Mononuclear cell (primary cell): ENCODE results near the gene TBX15. TPM values are rescaled to one million over a fixed set of nuclear protein-coding genes. Genes with fewer than 3 reads are reported as not detected.
"Not testable (repeated sequence)": the region's sequence is repeated elsewhere in the genome, so short reads cannot be mapped to it uniquely, and the experiment has no call there.

ENCODE experiments used
- H3K27me3 ChIP-seq: 2 replicates; pipeline ENCODE4 v1.6.0; 2011; ENCODE audit warnings: low read length, control low read depth; ENCODE audit not compliant: insufficient read depth
- H3K4me1 ChIP-seq: 2 replicates; pipeline ENCODE4 v1.5.1; 2011; ENCODE audit warnings: mild to moderate bottlenecking, low read length, control low read depth; ENCODE audit not compliant: insufficient read depth
- H3K4me3 ChIP-seq: 2 replicates; pipeline ENCODE4 v1.5.1; 2011; ENCODE audit warnings: mild to moderate bottlenecking, low read length, moderate library complexity
- H3K9me3 ChIP-seq: 2 replicates; pipeline ENCODE4 v1.5.1; 2011; ENCODE audit warnings: low read depth, mild to moderate bottlenecking, control low read depth, low read length
- total RNA-seq: library from RNA; depleted of rRNA; stranded (reverse); fragments of >200 nt; gene quantifications from one replicate; pipeline ENCODE4 v1.2.3, GENCODE V29; 2012

TBX15 gene
- total RNA-seq, 1 donor: 0.21 TPM

DNA sequence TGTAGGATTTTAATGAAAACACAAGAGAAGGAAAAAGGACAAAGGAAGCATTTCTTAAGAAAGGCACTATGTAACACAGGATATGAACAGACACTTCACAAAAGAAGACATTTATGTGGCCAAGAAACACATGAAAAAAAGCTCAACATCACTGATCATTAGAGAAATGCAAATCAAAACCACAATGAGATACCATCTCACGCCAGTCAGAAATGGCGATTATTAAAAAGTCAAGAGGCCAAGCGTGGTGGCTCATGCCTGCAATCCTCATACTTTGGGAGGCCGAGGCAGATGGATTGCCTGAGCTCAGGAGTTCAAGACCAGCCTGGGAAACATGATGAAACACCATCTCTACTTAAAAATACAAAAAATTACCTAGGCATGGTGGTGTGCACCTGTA is 71.8 kb downstream of the TBX15 start:
- H3K4me3 ChIP-seq, H3K4me1 ChIP-seq, H3K9me3 ChIP-seq, H3K27me3 ChIP-seq: not testable (repeated sequence)

DNA sequence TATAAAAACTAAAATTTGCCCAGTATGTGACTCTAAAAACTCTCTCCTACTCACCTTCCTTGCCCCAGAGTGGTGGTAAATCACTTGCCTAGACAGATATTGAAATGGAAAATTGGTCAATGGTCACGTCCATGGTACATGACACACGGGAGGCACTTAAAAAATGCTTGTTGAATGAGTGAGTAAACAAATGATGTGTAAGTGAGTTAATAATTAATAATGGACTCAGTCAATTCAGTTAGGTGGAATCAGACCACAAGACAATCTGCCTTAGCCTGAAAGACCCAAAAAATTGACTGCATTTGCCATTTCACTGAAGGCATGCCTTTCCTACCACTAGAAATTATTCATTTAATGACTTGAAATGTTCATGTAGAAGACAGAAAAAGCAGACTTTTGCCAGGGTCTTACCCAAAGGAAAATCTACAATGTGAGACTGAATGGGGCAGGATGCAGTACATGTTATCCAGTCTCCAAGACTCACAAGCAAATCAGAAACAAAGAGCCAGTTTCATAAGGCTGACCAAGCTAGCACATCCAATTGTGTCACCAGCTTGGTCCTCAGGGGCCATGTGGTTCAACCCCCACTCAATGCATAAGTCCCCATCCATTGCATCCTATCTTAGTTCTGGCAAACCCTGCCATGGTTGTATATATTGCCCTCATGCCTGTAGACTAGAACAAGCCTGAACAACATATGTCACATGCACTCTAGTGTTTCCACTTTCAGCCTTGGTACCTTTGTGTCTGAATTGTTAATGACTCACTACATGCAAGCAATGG is 73.6 kb downstream of the TBX15 start:
- no peaks in the 10 kb centered on the region for H3K4me1 ChIP-seq
- H3K9me3 ChIP-seq: no peaks in the 10 kb centered on the region
- H3K27me3 ChIP-seq: no peaks in the 10 kb centered on the region
- no peak overlapping the region for H3K4me3 ChIP-seq

DNA sequence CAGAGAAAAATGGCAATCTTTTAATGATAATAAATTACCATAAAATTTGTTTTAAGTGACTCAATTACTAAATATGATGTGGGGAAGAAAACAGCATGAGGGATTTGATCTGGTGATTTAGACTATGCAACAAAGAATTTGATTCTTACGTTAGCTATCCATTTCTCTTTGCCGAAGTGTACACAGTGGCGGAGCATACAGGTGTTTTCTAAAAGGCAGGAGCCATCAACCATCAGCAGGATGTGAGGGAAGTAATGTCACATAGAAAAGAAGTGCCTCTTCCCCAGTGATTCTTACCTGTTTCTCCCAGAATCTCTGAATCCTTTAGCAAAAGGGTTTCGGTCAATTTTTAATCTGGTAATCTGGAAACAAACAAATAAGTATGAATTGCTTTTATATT is 74.3 kb downstream of the TBX15 start:
- H3K4me3 ChIP-seq: no peak overlapping the region
- no peaks in the 10 kb centered on the region for H3K27me3 ChIP-seq
- no peaks in the 10 kb centered on the region for H3K4me1 ChIP-seq
- no peaks in the 10 kb centered on the region for H3K9me3 ChIP-seq

DNA sequence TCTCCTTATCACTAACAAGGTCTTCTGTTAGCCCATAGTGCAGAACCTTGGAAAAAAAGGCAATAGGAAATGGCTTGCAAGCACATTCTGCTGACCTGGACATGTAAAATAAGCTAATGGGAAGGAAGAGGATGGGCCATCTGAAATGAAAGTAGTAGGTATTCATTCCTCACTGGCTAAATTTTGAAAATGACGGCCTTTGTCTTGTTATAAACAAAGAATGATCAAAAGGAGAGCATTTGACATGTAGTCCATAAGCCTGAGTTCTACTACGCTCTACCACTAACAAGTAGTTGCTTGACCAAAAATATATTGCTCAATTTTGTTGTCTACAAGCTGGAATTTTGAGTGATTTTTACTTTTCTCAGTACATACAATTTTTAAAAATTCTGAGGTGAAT is 75.6 kb downstream of the TBX15 start:
- H3K4me3 ChIP-seq: no peak overlapping the region
- no peaks in the 10 kb centered on the region for H3K4me1 ChIP-seq
- H3K9me3 ChIP-seq: no peaks in the 10 kb centered on the region
- no peaks in the 10 kb centered on the region for H3K27me3 ChIP-seq

DNA sequence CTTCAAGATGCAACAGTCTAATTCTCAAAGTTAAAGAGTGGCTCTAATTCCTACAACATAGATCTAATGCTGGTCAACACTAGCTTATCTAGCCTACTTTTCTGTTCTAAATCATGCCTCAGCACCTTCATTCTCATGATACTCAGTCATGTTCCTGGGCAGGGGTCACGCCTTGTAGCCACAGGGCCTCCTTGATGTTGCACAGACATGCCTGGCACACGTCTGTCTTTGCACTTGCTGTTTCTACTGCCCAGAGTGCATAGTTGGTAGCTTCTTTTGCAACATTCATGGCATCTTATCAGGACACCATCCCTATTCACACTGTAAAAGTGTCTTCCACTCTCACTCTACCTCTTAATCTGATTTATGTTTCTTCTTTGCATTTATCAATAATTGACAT is 76.6 kb downstream of the TBX15 start:
- no peaks in the 10 kb centered on the region for H3K27me3 ChIP-seq
- H3K4me1 ChIP-seq: no peaks in the 10 kb centered on the region
- no peak overlapping the region for H3K4me3 ChIP-seq
- no peaks in the 10 kb centered on the region for H3K9me3 ChIP-seq

DNA sequence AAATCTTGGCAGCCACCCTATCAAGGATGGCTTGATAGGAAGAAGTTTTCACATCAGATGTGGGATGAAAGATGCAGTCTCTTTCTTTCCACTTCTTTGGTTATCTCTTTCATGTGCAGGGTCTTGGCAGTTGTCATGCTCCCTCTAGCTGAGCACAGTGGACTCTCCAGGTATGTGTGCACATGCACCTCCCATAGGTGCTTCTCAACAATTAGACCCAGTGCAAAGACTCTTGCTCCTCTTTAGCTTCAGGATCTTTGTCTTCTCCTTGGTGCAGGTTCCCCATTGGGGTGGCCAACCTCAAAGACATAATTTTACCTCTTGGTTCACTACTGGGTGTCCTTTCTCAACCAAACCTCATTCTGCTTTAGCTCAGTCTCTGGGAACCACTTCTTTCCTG is 80.7 kb downstream of the TBX15 start:
- H3K4me1 ChIP-seq: no peaks in the 10 kb centered on the region
- no peak overlapping the region for H3K4me3 ChIP-seq
- no peaks in the 10 kb centered on the region for H3K9me3 ChIP-seq
- no peaks in the 10 kb centered on the region for H3K27me3 ChIP-seq

DNA sequence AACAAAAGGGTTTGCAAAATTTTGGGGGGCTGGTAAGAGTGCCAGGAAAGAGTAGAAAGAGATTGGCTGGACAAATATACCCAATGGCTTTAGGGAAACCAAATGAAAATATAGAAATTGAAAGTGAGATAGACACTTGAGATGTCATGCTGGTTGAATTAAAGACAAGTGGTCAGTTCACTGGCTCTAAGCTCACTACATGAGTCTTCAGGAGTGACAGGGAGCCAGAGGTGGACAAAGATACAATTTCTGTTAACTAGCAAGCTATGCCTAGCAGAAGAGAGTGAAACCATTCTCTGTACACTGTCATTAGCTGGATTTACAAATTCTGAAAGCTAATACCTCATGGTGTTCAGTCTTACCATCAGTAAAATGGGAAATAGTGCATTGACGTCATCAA is 82.5 kb downstream of the TBX15 start:
- no peaks in the 10 kb centered on the region for H3K27me3 ChIP-seq
- no peaks in the 10 kb centered on the region for H3K4me1 ChIP-seq
- no peaks in the 10 kb centered on the region for H3K9me3 ChIP-seq
- no peak overlapping the region for H3K4me3 ChIP-seq

DNA sequence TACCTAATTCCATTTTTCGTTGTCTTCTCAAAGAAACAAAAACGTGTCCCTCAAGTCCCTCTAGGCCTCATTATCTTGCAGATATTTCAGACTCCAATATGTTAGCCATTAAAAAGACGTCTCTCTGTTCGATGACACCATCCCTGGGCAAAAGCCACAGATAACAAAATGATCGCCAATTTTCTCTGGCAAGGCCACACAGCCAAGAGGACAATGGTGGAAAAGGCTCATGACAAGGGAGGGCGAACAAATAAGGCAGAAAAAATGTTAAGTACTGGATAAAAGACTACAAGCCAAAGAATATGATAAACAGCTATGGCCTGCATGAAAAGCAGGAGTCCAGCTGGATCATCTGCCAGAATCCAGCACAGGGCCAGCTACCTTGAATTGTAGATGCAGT is 82.9 kb downstream of the TBX15 start:
- Histone ChIP-seq H3K9me3 (no peaks in the 10 kb centered on the region), H3K4me1 (no peaks in the 10 kb centered on the region), H3K4me3 (no peak overlapping the region), H3K27me3 (no peaks in the 10 kb centered on the region)

DNA sequence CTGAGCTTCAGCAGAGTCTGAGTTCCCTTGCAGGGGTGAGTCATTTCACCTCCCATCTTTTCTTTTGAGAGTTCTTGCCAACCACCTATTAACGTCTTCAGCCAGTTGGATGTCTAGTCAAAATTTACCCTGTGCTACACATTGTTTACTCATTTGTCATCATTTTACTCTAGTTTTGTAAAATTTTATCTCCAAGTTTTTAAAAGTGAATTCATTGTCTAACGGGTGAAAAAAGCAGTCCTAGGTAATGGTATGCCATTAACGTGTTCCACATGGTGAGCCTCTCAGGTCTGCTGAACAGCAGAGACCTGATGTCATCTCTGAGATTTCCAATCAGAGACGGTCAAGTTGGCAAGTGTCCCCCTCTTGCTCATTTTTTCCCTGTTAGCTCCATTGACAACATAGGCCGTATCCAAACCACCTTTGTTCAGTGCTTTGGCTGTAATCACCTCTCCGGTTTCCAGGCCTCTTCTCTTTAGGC is 85.4 kb downstream of the TBX15 start:
- Histone ChIP-seq H3K9me3 (no peaks in the 10 kb centered on the region), H3K4me1 (no peaks in the 10 kb centered on the region), H3K27me3 (no peaks in the 10 kb centered on the region), H3K4me3 (no peak overlapping the region)

DNA sequence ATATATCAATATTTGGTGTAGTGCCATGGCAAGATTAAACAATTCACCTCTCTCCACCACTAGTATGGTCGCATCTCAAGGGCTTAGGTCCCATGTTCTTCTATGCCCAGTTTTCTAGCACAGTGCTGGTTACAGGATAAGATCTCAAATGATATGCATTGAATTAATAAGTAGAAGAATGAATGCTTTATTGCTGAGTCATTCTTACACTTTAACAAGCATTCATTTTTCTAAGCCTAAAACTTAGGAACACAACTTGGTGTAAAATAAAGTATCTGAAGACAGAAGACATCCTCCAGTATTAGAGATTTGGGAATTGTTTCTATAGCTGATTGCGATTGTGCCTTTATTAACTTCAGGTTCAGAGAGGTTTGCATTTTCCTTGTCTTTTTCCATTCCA is 85.8 kb downstream of the TBX15 start:
- Histone ChIP-seq H3K9me3 (no peaks in the 10 kb centered on the region), H3K27me3 (no peaks in the 10 kb centered on the region), H3K4me3 (no peak overlapping the region), H3K4me1 (no peaks in the 10 kb centered on the region)

DNA sequence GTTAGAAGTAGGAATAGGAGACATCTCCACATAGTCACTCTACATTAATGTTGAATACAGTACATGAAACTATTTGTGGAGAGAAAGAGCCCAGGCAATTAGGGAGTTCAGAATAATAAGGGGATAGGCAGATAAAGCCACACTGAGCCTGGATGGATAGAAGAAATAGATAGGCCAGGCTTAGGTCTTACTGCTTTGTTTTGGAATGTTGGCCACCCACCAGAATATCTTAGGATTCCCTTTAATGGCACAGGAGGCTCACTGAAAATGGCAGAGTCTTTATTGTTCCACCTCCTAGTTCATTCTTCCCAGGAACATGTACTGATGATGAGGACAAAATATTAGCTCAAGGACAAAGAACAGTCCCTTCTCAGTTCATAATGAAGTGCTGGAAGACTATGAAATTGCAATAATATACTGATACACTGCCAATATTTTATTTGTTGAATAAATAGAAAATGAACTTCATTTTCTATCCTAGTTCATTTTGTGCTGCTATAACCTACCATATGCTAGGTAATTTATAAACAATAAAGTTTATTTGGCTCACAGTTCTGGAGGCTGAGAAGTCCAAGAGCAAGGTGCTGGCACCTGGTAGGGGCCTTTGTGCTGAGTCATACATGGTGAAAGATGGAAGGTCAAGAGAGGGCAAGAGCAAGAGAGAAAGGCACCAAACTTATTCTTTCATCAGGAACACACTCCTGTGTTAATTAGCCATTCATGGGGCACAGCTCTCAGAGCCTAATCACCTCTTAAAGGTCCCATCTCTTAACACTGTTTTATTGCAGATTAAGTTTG is 87.3 kb downstream of the TBX15 start:
- no peak overlapping the region for H3K4me3 ChIP-seq
- no peaks in the 10 kb centered on the region for H3K4me1 ChIP-seq
- H3K9me3 ChIP-seq: no peaks in the 10 kb centered on the region
- no peaks in the 10 kb centered on the region for H3K27me3 ChIP-seq

DNA sequence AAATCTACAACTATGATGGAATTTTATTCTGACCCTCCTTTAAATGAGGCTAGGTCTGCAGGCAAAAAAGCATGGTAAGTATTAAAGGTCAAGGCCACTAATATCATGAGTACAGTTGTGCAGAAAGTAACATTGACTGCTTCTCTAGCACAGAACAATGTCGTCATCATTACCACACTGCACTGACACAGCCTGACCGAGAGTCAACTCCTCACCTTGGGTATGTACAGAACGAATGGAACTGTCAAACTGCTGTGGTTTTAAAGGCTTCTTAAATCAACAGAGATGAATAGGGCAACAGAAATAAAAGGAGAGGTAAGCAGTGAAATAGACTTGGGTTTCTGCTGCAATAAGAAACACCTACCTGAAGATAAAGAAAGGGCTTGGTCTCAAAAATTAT is 88.8 kb downstream of the TBX15 start:
- Histone ChIP-seq H3K4me3 (no peak overlapping the region), H3K27me3 (no peaks in the 10 kb centered on the region), H3K4me1 (no peaks in the 10 kb centered on the region), H3K9me3 (no peaks in the 10 kb centered on the region)

DNA sequence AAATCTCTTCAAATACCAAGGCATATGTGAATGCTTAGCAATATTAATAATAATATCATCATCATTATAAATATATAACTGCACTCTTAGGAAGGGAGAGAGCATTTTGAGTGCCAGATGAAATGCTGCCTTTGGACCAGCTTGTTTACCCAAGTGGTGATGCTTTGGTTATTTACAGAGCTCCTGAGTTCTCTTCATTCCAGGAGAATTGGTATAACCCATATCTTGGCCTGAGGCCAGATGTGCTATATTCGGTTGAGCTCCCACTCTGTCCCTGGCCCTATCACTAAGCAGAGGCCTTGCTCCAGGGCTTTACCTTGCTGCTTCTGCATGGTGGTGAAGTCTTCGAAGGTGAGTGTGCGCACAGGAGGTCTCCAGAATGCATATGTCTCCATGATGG is 89.4 kb downstream of the TBX15 start:
- no peaks in the 10 kb centered on the region for H3K9me3 ChIP-seq
- H3K4me3 ChIP-seq: no peak overlapping the region
- no peaks in the 10 kb centered on the region for H3K27me3 ChIP-seq
- no peaks in the 10 kb centered on the region for H3K4me1 ChIP-seq

DNA sequence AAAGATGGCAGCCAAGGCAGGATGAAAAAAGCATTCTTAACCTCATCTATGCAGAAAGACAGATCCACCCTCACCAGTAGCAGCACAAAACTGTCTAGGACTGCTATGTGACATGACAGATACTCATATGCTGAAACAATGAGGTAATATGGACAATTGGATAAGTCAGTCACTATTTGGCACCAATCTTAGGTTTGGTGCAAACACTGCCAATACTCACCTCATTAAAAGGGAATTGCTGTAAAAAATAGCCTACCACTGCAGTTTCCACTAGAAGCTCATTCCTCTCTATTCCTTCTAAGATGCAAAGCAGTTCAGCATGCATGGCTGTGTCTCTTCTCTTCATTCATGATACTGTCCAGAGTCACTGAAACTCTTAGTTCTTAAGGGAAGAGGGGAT is 91.7 kb downstream of the TBX15 start:
- H3K4me1 ChIP-seq: no peaks in the 10 kb centered on the region
- H3K27me3 ChIP-seq: no peaks in the 10 kb centered on the region
- H3K4me3 ChIP-seq: no peak overlapping the region
- H3K9me3 ChIP-seq: no peaks in the 10 kb centered on the region

DNA sequence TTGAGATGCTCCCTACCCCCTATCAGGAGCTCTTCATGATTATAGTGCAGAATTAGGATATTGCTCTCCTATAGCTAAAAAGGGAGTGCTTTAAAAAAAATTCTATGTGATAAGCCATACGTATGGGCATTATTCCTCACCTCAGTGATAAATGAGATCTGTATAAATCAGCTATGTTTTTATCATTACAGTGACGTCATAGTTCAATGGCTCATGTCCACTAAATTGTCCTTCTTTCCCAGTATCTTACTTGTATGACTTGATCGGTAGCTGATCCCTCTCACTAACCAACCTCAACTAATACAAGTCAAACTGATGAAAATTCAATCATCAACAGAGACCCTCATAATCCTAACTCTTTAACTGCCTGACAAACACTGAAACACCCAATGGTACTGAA is 93.3 kb downstream of the TBX15 start:
- Histone ChIP-seq H3K9me3 (no peaks in the 10 kb centered on the region), H3K4me3 (no peak overlapping the region), H3K4me1 (no peaks in the 10 kb centered on the region), H3K27me3 (no peaks in the 10 kb centered on the region)
